Measurements from ENCODE around the gene SPIN1.

Gene SPIN1

GRCh38 chr9:88503081-88503844 lies 115.0 kb downstream of the SPIN1 start:
- DNase-seq (ENCODE audit: low read depth), result no peak
- TF ChIP-seq, protein P1, sequence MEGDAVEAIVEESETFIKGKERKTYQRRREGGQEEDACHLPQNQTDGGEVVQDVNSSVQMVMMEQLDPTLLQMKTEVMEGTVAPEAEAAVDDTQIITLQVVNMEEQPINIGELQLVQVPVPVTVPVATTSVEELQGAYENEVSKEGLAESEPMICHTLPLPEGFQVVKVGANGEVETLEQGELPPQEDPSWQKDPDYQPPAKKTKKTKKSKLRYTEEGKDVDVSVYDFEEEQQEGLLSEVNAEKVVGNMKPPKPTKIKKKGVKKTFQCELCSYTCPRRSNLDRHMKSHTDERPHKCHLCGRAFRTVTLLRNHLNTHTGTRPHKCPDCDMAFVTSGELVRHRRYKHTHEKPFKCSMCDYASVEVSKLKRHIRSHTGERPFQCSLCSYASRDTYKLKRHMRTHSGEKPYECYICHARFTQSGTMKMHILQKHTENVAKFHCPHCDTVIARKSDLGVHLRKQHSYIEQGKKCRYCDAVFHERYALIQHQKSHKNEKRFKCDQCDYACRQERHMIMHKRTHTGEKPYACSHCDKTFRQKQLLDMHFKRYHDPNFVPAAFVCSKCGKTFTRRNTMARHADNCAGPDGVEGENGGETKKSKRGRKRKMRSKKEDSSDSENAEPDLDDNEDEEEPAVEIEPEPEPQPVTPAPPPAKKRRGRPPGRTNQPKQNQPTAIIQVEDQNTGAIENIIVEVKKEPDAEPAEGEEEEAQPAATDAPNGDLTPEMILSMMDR (IDR thresholded peaks at IDR 0.05; ENCODE audit: insufficient read depth, low read depth, low read length, missing control alignments), result no peak
- no peak overlapping the region for H3K4me3 ChIP-seq (ENCODE audit: low read depth, low read length)

GRCh38 chr9:88503845-88504764 lies 115.9 kb downstream of the SPIN1 start:
- TF ChIP-seq, protein P1 (IDR thresholded peaks at IDR 0.05; ENCODE audit: insufficient read depth, low read depth, low read length, missing control alignments), result no peak
- no peak overlapping the region for H3K4me3 ChIP-seq (ENCODE audit: low read depth, low read length)
- DNase-seq (ENCODE audit: low read depth), result no peak

DNA sequence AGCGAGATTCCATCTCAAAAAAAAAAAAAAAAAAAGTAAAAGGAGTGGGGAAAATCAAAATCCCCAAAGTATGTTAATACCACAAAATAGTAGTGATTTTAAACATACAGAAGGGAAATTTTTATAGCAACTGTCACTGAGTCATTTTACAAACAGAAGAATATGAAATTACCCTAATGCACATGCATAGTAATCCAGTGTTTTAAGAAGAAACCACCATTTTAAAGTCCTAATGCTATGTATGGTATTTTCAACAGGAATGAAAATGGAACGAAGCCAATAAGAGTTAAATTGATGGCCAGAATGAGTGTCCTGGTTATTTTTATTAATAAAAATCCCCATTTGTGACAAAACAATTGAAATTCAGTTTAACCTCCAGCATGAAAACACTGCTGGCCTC lies 120.1 kb downstream of the SPIN1 start:
- H3K4me3 ChIP-seq (ENCODE audit: low read depth, low read length), result no peak overlapping the region
- TF ChIP-seq, protein P1 (IDR thresholded peaks at IDR 0.05; ENCODE audit: insufficient read depth, low read depth, low read length, missing control alignments), result no peak
- no peak for DNase-seq (ENCODE audit: low read depth)

- TF ChIP-seq, protein P1 (IDR thresholded peaks at IDR 0.05; ENCODE audit: insufficient read depth, low read depth, low read length, missing control alignments), result no peak
- DNase-seq (ENCODE audit: low read depth), result no peak
- no peak overlapping the region for H3K4me3 ChIP-seq (ENCODE audit: low read depth, low read length)
Measured at GRCh38 chr9:88511906-88512305, 123.7 kb downstream of the SPIN1 start.

- TF ChIP-seq, protein P1 (IDR thresholded peaks at IDR 0.05; ENCODE audit: insufficient read depth, low read depth, low read length, missing control alignments), result no peak
- H3K4me3 ChIP-seq (ENCODE audit: low read depth, low read length), result no peak overlapping the region
- no peak for DNase-seq (ENCODE audit: low read depth)
Measured at GRCh38 chr9:88514247-88514646, 126.0 kb downstream of the SPIN1 start.

- TF ChIP-seq, protein P1 (IDR thresholded peaks at IDR 0.05; ENCODE audit: insufficient read depth, low read depth, low read length, missing control alignments), result no peak
- no peak for DNase-seq (ENCODE audit: low read depth)
- no peak overlapping the region for H3K4me3 ChIP-seq (ENCODE audit: low read depth, low read length)
Measured at GRCh38 chr9:88521308-88521707, 133.1 kb downstream of the SPIN1 start.

All from GM12865 (cell line).